Measurements from ENCODE around the gene SLBP. TPM values are rescaled to one million over a fixed set of nuclear protein-coding genes. Genes with fewer than 3 reads are reported as not detected.

SLBP gene
- total RNA-seq, 2 donors from 2014 or later, result 46.7 to 84.5 TPM

DNA sequence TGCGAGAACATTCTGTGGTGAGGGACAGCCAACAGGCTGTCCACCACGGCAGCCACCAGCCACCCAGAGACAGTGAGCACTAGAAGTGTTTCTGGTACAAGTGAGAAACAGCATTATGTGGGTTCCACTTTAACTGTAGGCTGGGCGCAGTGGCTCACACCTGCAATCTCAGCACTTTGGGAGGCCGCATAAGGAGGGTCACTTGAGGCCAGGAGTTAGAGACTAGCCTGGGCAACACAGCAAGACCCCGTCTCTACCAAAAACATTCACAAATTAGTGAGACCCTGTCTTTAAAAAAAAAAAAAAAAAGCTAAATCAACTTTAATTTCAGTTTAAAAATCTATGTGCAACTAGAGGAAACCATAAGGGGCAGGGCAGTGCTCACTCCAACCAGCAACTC, 48.6 kb downstream of the SLBP start:
- H3K4me1 ChIP-seq (replicated peaks), result no peaks in the 10 kb centered on the region

DNA sequence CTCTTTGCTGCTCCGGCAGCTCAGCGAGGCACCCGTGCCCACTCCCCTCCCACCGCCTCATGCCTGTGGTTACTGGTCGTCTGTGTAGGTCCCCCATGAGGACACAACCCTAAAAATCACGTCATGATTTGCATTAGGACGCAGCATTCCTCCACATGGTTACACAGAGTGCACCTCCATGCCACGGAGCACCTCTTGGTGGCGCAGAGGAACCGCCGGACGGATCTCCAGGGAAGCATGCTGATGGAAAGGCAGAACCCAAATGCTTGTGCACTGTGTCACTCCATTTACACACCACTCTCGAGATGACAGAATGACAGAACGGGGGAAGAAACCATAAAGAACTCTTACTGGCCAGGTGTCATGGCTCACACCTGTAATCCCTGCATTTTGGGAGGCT, 50.4 kb downstream of the SLBP start:
- Histone ChIP-seq H3K4me3 (no peak overlapping the region), H3K27me3 (replicated peaks; ENCODE audit: insufficient read depth) (no peaks in the 10 kb centered on the region), H3K9me3 (no peaks in the 10 kb centered on the region), H3K4me1 (replicated peaks) (no peaks in the 10 kb centered on the region), H3K27ac (no peak overlapping the region), H3K36me3 (no peaks in the 10 kb centered on the region)
- TF ChIP-seq POLR2A (IDR thresholded peaks at IDR 0.05) (no peak), CTCF (IDR thresholded peaks at IDR 0.05) (no peak), POLR2AphosphoS5 (IDR thresholded peaks at IDR 0.05) (no peak)
- no peak for DNase-seq (ENCODE audit: low spot score)
- 88% methylated on average over 14 of the region's 14 CpGs for WGBS
- intact Hi-C loops (cut with DNase I), result no loop called here

More for the DNA sequence above, 48.6 kb downstream of the SLBP start:
- DNase-seq (ENCODE audit: low spot score), result no peak
- intact Hi-C loops (cut with DNase I), result no loop called here
- Histone ChIP-seq H3K9me3 (no peaks in the 10 kb centered on the region), H3K27me3 (replicated peaks; ENCODE audit: insufficient read depth) (no peaks in the 10 kb centered on the region), H3K27ac (no peak overlapping the region), H3K4me3 (no peak overlapping the region), H3K36me3 (no peaks in the 10 kb centered on the region)
- 97% methylated on average over 5 of the region's 5 CpGs for WGBS
- TF ChIP-seq POLR2A (IDR thresholded peaks at IDR 0.05), result no peak

DNA sequence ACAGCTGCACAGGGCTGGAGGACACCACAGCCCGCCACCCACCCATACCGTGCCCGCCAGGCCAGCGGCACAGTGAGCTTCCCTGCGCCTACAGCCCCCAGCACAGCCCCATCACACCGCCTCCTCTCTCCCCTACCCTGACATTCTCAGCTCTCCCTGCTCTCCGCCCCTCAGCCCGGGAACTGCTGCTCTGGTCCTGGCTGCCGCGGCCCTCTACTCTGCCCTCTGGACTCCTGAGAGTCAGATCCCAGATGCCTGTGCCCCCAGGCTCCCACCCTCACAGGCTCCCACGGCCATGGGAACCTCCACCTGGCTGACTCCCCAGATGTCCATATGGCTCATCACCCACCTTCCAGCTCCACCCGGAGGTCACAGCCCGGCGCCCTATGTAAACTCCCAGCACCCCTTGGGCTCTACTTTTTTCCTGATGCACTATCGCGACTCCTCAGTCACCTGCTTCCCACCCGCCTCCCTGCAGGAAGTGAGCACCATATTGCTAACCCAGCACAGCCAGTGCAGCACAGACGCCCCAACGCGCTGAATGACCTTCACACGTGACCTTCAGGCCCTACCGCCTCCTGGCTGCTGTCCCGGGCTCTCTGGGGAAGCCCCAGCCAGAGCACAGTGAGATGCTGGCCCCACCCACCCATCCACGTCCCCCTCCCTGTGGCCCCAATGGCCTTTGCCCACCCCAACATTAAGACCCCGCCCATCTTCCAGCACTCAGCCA, 51.0 kb downstream of the SLBP start:
- no peaks in the 10 kb centered on the region for H3K27me3 ChIP-seq (replicated peaks; ENCODE audit: insufficient read depth)
- DNase-seq (ENCODE audit: low spot score), result no peak
- TF ChIP-seq POLR2A (IDR thresholded peaks at IDR 0.05), result no peak
- TF ChIP-seq POLR2AphosphoS5 (IDR thresholded peaks at IDR 0.05), result no peak
- TF ChIP-seq CTCF (IDR thresholded peaks at IDR 0.05), result no peak
- no peaks in the 10 kb centered on the region for H3K9me3 ChIP-seq
- no peaks in the 10 kb centered on the region for H3K36me3 ChIP-seq
- H3K4me3 ChIP-seq, result no peak overlapping the region
- 89% methylated on average over 25 of the region's 25 CpGs for WGBS
- no peak overlapping the region for H3K27ac ChIP-seq
- intact Hi-C loops (cut with DNase I), result no loop called here
- H3K4me1 ChIP-seq (replicated peaks), result no peaks in the 10 kb centered on the region

GRCh38 chr4:1659104-1660043, 52.7 kb downstream of the SLBP start:
- WGBS, result 93% methylated on average over 39 of the region's 39 CpGs
- Histone ChIP-seq H3K36me3 (no peaks in the 10 kb centered on the region), H3K27me3 (replicated peaks; ENCODE audit: insufficient read depth) (no peaks in the 10 kb centered on the region), H3K4me1 (replicated peaks) (no peaks in the 10 kb centered on the region), H3K9me3 (no peaks in the 10 kb centered on the region), H3K27ac (no peak overlapping the region), H3K4me3 (no peak overlapping the region)
- intact Hi-C loops (cut with DNase I), result no loop called here
- TF ChIP-seq POLR2AphosphoS5 (IDR thresholded peaks at IDR 0.05) (no peak), CTCF (IDR thresholded peaks at IDR 0.05) (no peak), POLR2A (IDR thresholded peaks at IDR 0.05) (no peak)
- DNase-seq (ENCODE audit: low spot score), result no peak

DNA sequence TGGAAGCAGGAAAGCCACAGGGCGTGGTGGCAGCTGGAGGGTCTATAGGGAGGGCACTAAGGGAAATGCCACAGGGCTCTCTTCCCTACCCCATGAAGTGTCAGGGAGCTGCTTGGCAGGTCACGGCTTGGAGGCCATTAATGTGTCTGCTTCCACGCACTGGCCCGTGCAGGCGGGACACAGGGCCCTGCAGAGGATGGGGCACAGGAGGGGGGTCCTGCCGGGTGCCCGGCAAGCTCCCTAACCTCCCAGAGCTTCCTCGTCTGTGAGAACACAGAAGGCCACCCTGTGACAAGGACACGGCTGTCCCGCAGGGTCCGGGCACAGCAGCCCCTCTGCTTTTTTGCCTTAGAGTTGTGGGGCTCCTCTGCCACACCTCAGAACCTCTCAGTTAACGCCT, 53.5 kb downstream of the SLBP start:
- no peak overlapping the region for H3K4me3 ChIP-seq
- intact Hi-C loops (cut with DNase I), result no loop called here
- no peak for DNase-seq (ENCODE audit: low spot score)
- WGBS, result 81% methylated on average over 12 of the region's 12 CpGs
- H3K27me3 ChIP-seq (replicated peaks; ENCODE audit: insufficient read depth), result no peaks in the 10 kb centered on the region
- no peaks in the 10 kb centered on the region for H3K36me3 ChIP-seq
- no peaks in the 10 kb centered on the region for H3K9me3 ChIP-seq
- H3K4me1 ChIP-seq (replicated peaks), result no peaks in the 10 kb centered on the region
- TF ChIP-seq POLR2A (IDR thresholded peaks at IDR 0.05), result no peak
- no peak for TF ChIP-seq CTCF (IDR thresholded peaks at IDR 0.05)
- no peak for TF ChIP-seq POLR2AphosphoS5 (IDR thresholded peaks at IDR 0.05)
- H3K27ac ChIP-seq, result no peak overlapping the region
